CD4-positive, alpha-beta T cell treated with Interleukin-15 for 1 hour (primary cell): ENCODE measurements around the gene RNU1-2.
"Not testable (repeated sequence)": the region's sequence is repeated elsewhere in the genome, so short reads cannot be mapped to it uniquely, and the experiment has no call there.

ENCODE experiments used
- DNase-seq: peaks from one replicate; pipeline ENCODE4 v3.0.0-alpha.2; 2020

Gene RNU1-2

GRCh38 chr1:16895598-16896315, at the start of gene RNU1-2:
RNU1-2 (plus strand) TSS chr1:16895980.
- peak; percentile 92 for DNase-seq

- not testable (repeated sequence) for DNase-seq
Measured at GRCh38 chr1:16856201-16856600, 39.6 kb upstream of the RNU1-2 start.

GRCh38 chr1:16859167-16860041, 36.4 kb upstream of the RNU1-2 start:
- DNase-seq, result not testable (repeated sequence)

GRCh38 chr1:16860048-16860447, 35.7 kb upstream of the RNU1-2 start:
- DNase-seq, result not testable (repeated sequence)

GRCh38 chr1:16861832-16862245, 33.9 kb upstream of the RNU1-2 start:
- not testable (repeated sequence) for DNase-seq

GRCh38 chr1:16862415-16862814, 33.4 kb upstream of the RNU1-2 start:
- DNase-seq, result not testable (repeated sequence)

- not testable (repeated sequence) for DNase-seq
Measured at GRCh38 chr1:16863024-16863423, 32.8 kb upstream of the RNU1-2 start.

- peak; percentile 30 for DNase-seq
Measured at GRCh38 chr1:16866926-16867707, 28.7 kb upstream of the RNU1-2 start.

- DNase-seq, result not testable (repeated sequence)
Measured at GRCh38 chr1:16868787-16869186, 27.0 kb upstream of the RNU1-2 start.

GRCh38 chr1:16869996-16870395, 25.8 kb upstream of the RNU1-2 start:
- DNase-seq, result not testable (repeated sequence)

- not testable (repeated sequence) for DNase-seq
Measured at GRCh38 chr1:16871171-16871570, 24.6 kb upstream of the RNU1-2 start.

GRCh38 chr1:16872152-16873075, 23.4 kb upstream of the RNU1-2 start:
- DNase-seq, result peak; percentile 35

- peak; percentile 61 for DNase-seq
Measured at GRCh38 chr1:16873076-16873879, 22.5 kb upstream of the RNU1-2 start.

- not testable (repeated sequence) for DNase-seq
Measured at GRCh38 chr1:16874968-16875765, 20.6 kb upstream of the RNU1-2 start.

- not testable (repeated sequence) for DNase-seq
Measured at GRCh38 chr1:16881742-16882141, 14.0 kb upstream of the RNU1-2 start.

GRCh38 chr1:16882986-16883385, 12.8 kb upstream of the RNU1-2 start:
- DNase-seq, result no peak

- not testable (repeated sequence) for DNase-seq
Measured at GRCh38 chr1:16884487-16884886, 11.3 kb upstream of the RNU1-2 start.

GRCh38 chr1:16886860-16887605, 8.7 kb upstream of the RNU1-2 start:
- no peak for DNase-seq
